Lower leg skin (tissue), 3 donors: ENCODE data around the gene MYO5A.

ENCODE experiments used
- CTCF ChIP-seq, 3 donors: fragments of 450-650 bp; IDR thresholded peaks; one replicate each; pipeline ENCODE4 v1.5.1; 2016; ENCODE audit warnings: antibody characterized with exemption in 3 of 3, mild to moderate bottlenecking in 3 of 3, moderate library complexity in 2 of 3
- POLR2A ChIP-seq, 2 donors: fragments of 450-650 bp; IDR thresholded peaks; one replicate each; pipeline ENCODE4 v1.6.1; 2016 to 2017; ENCODE audit warnings: antibody characterized with exemption in 2 of 2, mild to moderate bottlenecking in 1 of 2, moderate library complexity in 1 of 2

- TF ChIP-seq CTCF (IDR thresholded peaks at IDR 0.05) = no peak
- TF ChIP-seq POLR2A (IDR thresholded peaks at IDR 0.05) = no peak
Observed at GRCh38 chr15:52318729-52319500, 209.8 kb downstream of the MYO5A start.
